RKO (cell line): ENCODE measurements around the gene EN1.

ENCODE experiments used
- DNase-seq: peaks from one replicate; pipeline ENCODE4 v3.0.0-alpha.2; 2016; ENCODE audit warnings: low spot score

EN1 gene

GRCh38 chr2:118842661-118843482 lies 4.6 kb downstream of the EN1 start:
- no peak for DNase-seq

- DNase-seq, result no peak
Measured at GRCh38 chr2:118841828-118842461, 5.5 kb downstream of the EN1 start.

- DNase-seq, result no peak
Measured at GRCh38 chr2:118841450-118841827, 6.0 kb downstream of the EN1 start.

GRCh38 chr2:118838741-118839455 lies 8.6 kb downstream of the EN1 start:
- no peak for DNase-seq

- DNase-seq, result no peak
Measured at GRCh38 chr2:118837621-118838020, 9.8 kb downstream of the EN1 start.

- DNase-seq, result no peak
Measured at GRCh38 chr2:118837067-118837466, 10.4 kb downstream of the EN1 start.

GRCh38 chr2:118836411-118836930 lies 11.0 kb downstream of the EN1 start:
- no peak for DNase-seq

GRCh38 chr2:118835746-118836410 lies 11.6 kb downstream of the EN1 start:
- no peak for DNase-seq

GRCh38 chr2:118834901-118835745 lies 12.3 kb downstream of the EN1 start:
- no peak for DNase-seq

- DNase-seq, result no peak
Measured at GRCh38 chr2:118834440-118834810, 13.0 kb downstream of the EN1 start.

GRCh38 chr2:118833716-118834439 lies 13.6 kb downstream of the EN1 start:
- DNase-seq, result no peak

GRCh38 chr2:118832791-118833715 lies 14.4 kb downstream of the EN1 start:
- DNase-seq, result no peak

- no peak for DNase-seq
Measured at GRCh38 chr2:118832071-118832790, 15.2 kb downstream of the EN1 start.

- no peak for DNase-seq
Measured at GRCh38 chr2:118830881-118831280, 16.6 kb downstream of the EN1 start.

- no peak for DNase-seq
Measured at GRCh38 chr2:118830118-118830517, 17.3 kb downstream of the EN1 start.

GRCh38 chr2:118826093-118826492 lies 21.4 kb downstream of the EN1 start:
- no peak for DNase-seq

- DNase-seq, result no peak
Measured at GRCh38 chr2:118823633-118824032, 23.8 kb downstream of the EN1 start.

- DNase-seq, result no peak
Measured at GRCh38 chr2:118822572-118822971, 24.9 kb downstream of the EN1 start.

GRCh38 chr2:118822015-118822414 lies 25.4 kb downstream of the EN1 start:
- no peak for DNase-seq
